ENCODE measurements around the gene KRT28. TPM values are rescaled to one million over a fixed set of nuclear protein-coding genes. Genes with fewer than 3 reads are reported as not detected.

The KRT28 gene
- polyA plus RNA-seq, 2 of the 4 experiments (the other 2 are of a cell fraction): not detected

DNA sequence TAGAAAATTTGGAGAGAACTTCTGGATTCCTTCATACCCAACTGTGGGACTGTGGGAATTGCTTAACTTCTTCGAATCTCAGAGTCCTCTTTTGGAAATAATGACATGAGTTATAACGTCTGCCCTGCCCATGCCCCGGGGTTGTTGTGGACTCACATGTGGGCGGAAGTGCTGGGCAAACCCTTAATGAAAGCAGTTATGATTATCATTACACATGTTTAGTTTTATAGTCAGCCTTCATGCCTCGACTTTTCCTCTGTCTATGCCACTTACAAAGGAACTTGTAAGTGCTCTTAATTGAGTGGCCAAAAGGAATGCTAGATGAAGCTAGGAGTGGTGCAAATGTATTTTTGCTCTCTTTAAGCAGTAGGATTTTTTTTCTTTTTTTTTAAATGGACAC, 21.3 kb downstream of the KRT28 start:
- 52% methylated on average over 5 of the region's 5 CpGs for WGBS (ENCODE audit: missing lambda C conversion rate)
- TF ChIP-seq, protein P1, sequence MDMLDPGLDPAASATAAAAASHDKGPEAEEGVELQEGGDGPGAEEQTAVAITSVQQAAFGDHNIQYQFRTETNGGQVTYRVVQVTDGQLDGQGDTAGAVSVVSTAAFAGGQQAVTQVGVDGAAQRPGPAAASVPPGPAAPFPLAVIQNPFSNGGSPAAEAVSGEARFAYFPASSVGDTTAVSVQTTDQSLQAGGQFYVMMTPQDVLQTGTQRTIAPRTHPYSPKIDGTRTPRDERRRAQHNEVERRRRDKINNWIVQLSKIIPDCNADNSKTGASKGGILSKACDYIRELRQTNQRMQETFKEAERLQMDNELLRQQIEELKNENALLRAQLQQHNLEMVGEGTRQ (IDR thresholded peaks at IDR 0.05): no peak
- TF ChIP-seq SREBF2 (IDR thresholded peaks at IDR 0.05) (no peak), HEYL (CRISPR knock-in tag; IDR thresholded peaks at IDR 0.05) (no peak), TP53 (CRISPR knock-in tag; IDR thresholded peaks at IDR 0.05) (no peak), RAD21 (conservative IDR thresholded peaks at IDR 0.05 in 1 of 2, IDR thresholded peaks at IDR 0.05 in 1 of 2) (no peak), ZFP36 (IDR thresholded peaks at IDR 0.05; ENCODE audit: borderline replicate concordance, partially characterized antibody) (no peak), POLR2AphosphoS2 (conservative IDR thresholded peaks at IDR 0.05; ENCODE audit: low read length) (no peak), HOXB5 (CRISPR knock-in tag; IDR thresholded peaks at IDR 0.05) (no peak), MAZ (IDR thresholded peaks at IDR 0.05; ENCODE audit: borderline replicate concordance, low read depth, low read length) (no peak), SMC3 (IDR thresholded peaks at IDR 0.05) (no peak)
- TF ChIP-seq, protein P2, sequence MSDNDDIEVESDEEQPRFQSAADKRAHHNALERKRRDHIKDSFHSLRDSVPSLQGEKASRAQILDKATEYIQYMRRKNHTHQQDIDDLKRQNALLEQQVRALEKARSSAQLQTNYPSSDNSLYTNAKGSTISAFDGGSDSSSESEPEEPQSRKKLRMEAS (IDR thresholded peaks at IDR 0.05): no peak
- TF ChIP-seq, protein P3, sequence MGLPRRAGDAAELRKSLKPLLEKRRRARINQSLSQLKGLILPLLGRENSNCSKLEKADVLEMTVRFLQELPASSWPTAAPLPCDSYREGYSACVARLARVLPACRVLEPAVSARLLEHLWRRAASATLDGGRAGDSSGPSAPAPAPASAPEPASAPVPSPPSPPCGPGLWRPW (IDR thresholded peaks at IDR 0.05): no peak
- no peak for ATAC-seq
- DNase-seq (ENCODE audit: low read depth in 1 of 2, low spot score in 1 of 2): no peak
- ChIA-PET POLR2A (no interaction called here), CTCF (interaction anchor here (1.7 to 4.2 kb wide), 3 partner anchors 9 to 884 kb away, joined by 8 to 13 read pairs (median 12); no protein-coding TSS in a partner anchor)
- Histone ChIP-seq H3K27ac (no peak overlapping the region), H3K9me3 (no peaks in the 10 kb centered on the region), H3K4me2 (no peak overlapping the region), H3K4me1 (0 out of 3 replicates have a peak, but pooled peaks cover 5% of the 10 kb centered on the region), H3K4me3 (no peak overlapping the region)
- FAIRE-seq: peak; percentile 56

DNA sequence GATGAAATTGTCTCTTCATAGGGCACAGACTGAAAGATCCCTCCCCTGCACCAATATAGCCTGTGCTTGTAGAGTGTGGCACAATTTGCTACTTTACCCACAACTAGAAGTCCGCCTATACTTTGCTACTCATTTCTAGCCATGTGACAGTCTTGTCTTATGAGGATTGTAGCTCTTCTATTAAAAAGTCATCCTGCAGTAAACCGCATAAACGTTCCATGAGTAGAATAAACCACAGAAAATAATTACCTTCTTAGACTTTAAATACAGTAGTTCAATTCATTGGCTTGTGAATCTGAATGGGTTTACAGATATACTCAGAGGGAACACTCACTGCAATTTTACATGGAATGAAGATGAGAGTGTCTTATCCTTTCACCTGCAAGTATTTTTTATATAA, 21.8 kb downstream of the KRT28 start:
- ChIA-PET CTCF (interaction anchor here (0.7 to 4.2 kb wide), 6 partner anchors 8 to 885 kb away, joined by 3 to 12 read pairs (median 4); no protein-coding TSS in a partner anchor), POLR2A (no interaction called here)
- 80% methylated on average over 3 of the region's 3 CpGs for WGBS (ENCODE audit: missing lambda C conversion rate)
- H3K9me3 ChIP-seq: no peaks in the 10 kb centered on the region
- FAIRE-seq: peak; percentile 13
- 0 out of 3 replicates have a peak, but pooled peaks cover 5% of the 10 kb centered on the region for H3K4me1 ChIP-seq
- no peak overlapping the region for H3K4me3 ChIP-seq
- ATAC-seq: no peak
- no peak overlapping the region for H3K4me2 ChIP-seq
- no peak for DNase-seq (ENCODE audit: low read depth in 1 of 2, low spot score in 1 of 2)
- no peak for TF ChIP-seq GATA3 (IDR thresholded peaks at IDR 0.05; ENCODE audit: borderline replicate concordance)
- no peak overlapping the region for H3K27ac ChIP-seq

DNA sequence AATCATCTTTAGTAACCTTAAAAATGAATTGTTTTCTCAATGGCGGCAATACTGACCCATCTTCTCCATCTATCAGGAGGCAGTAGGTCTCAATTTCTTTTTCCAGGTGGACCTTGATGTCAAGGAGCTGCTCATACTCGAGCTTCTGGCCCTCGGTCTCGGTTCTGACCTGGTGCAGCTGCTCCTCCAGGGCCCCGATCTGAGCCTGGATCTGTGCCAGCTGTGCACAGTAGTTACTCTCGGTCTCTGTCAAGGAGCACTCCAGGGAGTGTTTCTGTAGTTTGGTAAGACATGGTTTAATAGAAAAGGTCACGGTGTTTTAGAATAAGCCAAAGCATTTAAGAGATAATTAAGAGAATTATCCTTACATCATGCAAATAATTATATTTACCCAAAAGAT, 22.3 kb downstream of the KRT28 start:
- H3K27ac ChIP-seq: no peak overlapping the region
- ChIA-PET POLR2A (no interaction called here), CTCF (interaction anchor here (0.7 to 1.4 kb wide), 4 partner anchors 14 to 216 kb away, joined by 3 to 4 read pairs (median 4); no protein-coding TSS in a partner anchor)
- TF ChIP-seq SREBF2 (IDR thresholded peaks at IDR 0.05): no peak
- TF ChIP-seq, protein P4, sequence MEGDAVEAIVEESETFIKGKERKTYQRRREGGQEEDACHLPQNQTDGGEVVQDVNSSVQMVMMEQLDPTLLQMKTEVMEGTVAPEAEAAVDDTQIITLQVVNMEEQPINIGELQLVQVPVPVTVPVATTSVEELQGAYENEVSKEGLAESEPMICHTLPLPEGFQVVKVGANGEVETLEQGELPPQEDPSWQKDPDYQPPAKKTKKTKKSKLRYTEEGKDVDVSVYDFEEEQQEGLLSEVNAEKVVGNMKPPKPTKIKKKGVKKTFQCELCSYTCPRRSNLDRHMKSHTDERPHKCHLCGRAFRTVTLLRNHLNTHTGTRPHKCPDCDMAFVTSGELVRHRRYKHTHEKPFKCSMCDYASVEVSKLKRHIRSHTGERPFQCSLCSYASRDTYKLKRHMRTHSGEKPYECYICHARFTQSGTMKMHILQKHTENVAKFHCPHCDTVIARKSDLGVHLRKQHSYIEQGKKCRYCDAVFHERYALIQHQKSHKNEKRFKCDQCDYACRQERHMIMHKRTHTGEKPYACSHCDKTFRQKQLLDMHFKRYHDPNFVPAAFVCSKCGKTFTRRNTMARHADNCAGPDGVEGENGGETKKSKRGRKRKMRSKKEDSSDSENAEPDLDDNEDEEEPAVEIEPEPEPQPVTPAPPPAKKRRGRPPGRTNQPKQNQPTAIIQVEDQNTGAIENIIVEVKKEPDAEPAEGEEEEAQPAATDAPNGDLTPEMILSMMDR (IDR thresholded peaks at IDR 0.05): no peak
- no peak for TF ChIP-seq HDAC2 (IDR thresholded peaks at IDR 0.05)
- TF ChIP-seq FOXS1 (CRISPR knock-in tag; IDR thresholded peaks at IDR 0.05): no peak
- TF ChIP-seq, protein P3 (IDR thresholded peaks at IDR 0.05): no peak
- no peak for TF ChIP-seq TFCP2L1 (CRISPR knock-in tag; IDR thresholded peaks at IDR 0.05)
- no peak for TF ChIP-seq CEBPB (IDR thresholded peaks at IDR 0.05)
- no peak for TF ChIP-seq CHD2 (IDR thresholded peaks at IDR 0.05; ENCODE audit: low read length, partially characterized antibody)
- no peak for TF ChIP-seq NPAS2 (CRISPR knock-in tag; IDR thresholded peaks at IDR 0.05; ENCODE audit: borderline replicate concordance)
- TF ChIP-seq RCOR1 (IDR thresholded peaks at IDR 0.05; ENCODE audit: low read depth, low read length): no peak
- TF ChIP-seq CBX8 (IDR thresholded peaks at IDR 0.05): no peak
- no peak overlapping the region for H3K4me2 ChIP-seq
- FAIRE-seq (no peak), ATAC-seq (no peak), DNase-seq (ENCODE audit: low read depth in 1 of 2, low spot score in 1 of 2) (no peak)
- 55% methylated on average over 7 of the region's 7 CpGs for WGBS (ENCODE audit: missing lambda C conversion rate)
- H3K4me3 ChIP-seq: no peak overlapping the region
- H3K4me1 ChIP-seq: 0 out of 3 replicates have a peak, but pooled peaks cover 5% of the 10 kb centered on the region
- no peaks in the 10 kb centered on the region for H3K9me3 ChIP-seq
